GM12878 (cell line): ENCODE results near the gene CAPNS2. TPM values are rescaled to one million over a fixed set of nuclear protein-coding genes. Genes with fewer than 3 reads are reported as not detected.

Experiments used
- ATAC-seq: fragments of 200-7000 bp; cut with Tn5 transposase; 3 replicates; pipeline ENCODE4 v1.9.1; 2020; ENCODE audit warnings: mild to moderate bottlenecking, moderate library complexity
- BruUV-seq: library from RNA; stranded (reverse); fragments of 400-500 nt; replicated peaks from 2 replicates; lab custom pipeline; 2021; lab: Mats Ljungman, UMichigan
- CTCF ChIA-PET: fragments of 300-600 bp; sonication (Branson Sonifier 250); formaldehyde crosslinking; extraction: SDS; loops from one replicate; lab custom pipeline; 2021; ENCODE audit warnings: inconsistent platforms; lab: Yijun Ruan, JAX
- POLR2A ChIA-PET: fragments of 350-600 bp; formaldehyde crosslinking; extraction: SDS; loops from one replicate; lab custom pipeline; 2021; ENCODE audit warnings: inconsistent platforms; lab: Charles Lee
- RAD21 ChIA-PET: fragments of 300-600 bp; sonication (Branson Sonifier 250); formaldehyde crosslinking; loops from one replicate; lab custom pipeline; 2023; ENCODE audit warnings: antibody characterized with exemption; ENCODE audit not compliant: unreplicated experiment; lab: Charles Lee
- SMC1A ChIA-PET: fragments of 300-600 bp; sonication (Branson Sonifier 250); formaldehyde crosslinking; loops from one replicate; lab custom pipeline; 2023; ENCODE audit not compliant: unreplicated experiment, uncharacterized antibody; lab: Charles Lee
- DNase-seq: peaks from one replicate; pipeline ENCODE4 v3.0.0-alpha.2; 2011; ENCODE audit warnings: low read depth, low spot score
- FAIRE-seq: peaks from 3 replicates; lab custom pipeline; 2011; peaks lifted over from hg19 to GRCh38; lab: Jason Lieb, UNC
- H2AFZ ChIP-seq: 2 replicates; pipeline ENCODE4 v1.6.0; 2011; ENCODE audit warnings: low read depth, low read length, control low read depth; ENCODE audit not compliant: control insufficient read depth
- H3K27ac ChIP-seq: 2 replicates; pipeline ENCODE4 v1.5.1; 2011; ENCODE audit warnings: control low read depth; ENCODE audit not compliant: control insufficient read depth, insufficient read depth
- H3K27me3 ChIP-seq, 2 experiments: replicated peaks in 1 of 2; 2 replicates each; pipeline versions ENCODE4 v1.6.0 to v1.6.1; 2011; ENCODE audit warnings: low read length in 1 of 2; ENCODE audit not compliant: control insufficient read depth in 2 of 2, insufficient read depth in 2 of 2
- H3K36me3 ChIP-seq, 2 experiments: 2 replicates each; pipeline ENCODE4 v1.5.1; 2011; ENCODE audit warnings: low read length in 1 of 2; ENCODE audit not compliant: control insufficient read depth in 2 of 2, insufficient read depth in 2 of 2
- H3K4me1 ChIP-seq: 2 replicates; pipeline ENCODE4 v1.6.1; 2011; ENCODE audit warnings: mild to moderate bottlenecking, low read length, moderate library complexity, mixed read lengths; ENCODE audit not compliant: control insufficient read depth, insufficient read depth
- H3K4me2 ChIP-seq: 2 replicates; pipeline ENCODE4 v1.6.0; 2011; ENCODE audit warnings: control low read depth; ENCODE audit not compliant: control insufficient read depth, insufficient read depth
- H3K4me3 ChIP-seq: fragments of 200-600 bp; sonication (generic); 2 replicates; pipeline ENCODE4 v1.5.1; 2016
- H3K79me2 ChIP-seq: 2 replicates; pipeline ENCODE4 v1.6.0; 2011; ENCODE audit warnings: low read length; ENCODE audit not compliant: control insufficient read depth, insufficient read depth
- H3K9ac ChIP-seq: 2 replicates; pipeline ENCODE4 v1.8.0; 2011; ENCODE audit warnings: low read length, control low read depth, mixed read lengths; ENCODE audit not compliant: control insufficient read depth, insufficient read depth
- H3K9me3 ChIP-seq: replicated peaks from 3 replicates; pipeline ENCODE4 v1.5.1; 2011; ENCODE audit warnings: mild to moderate bottlenecking, low read length; ENCODE audit not compliant: control insufficient read depth, insufficient read depth
- H4K20me1 ChIP-seq: 2 replicates; pipeline ENCODE4 v1.6.0; 2011; ENCODE audit not compliant: control insufficient read depth, insufficient read depth
- BMI1 ChIP-seq: fragments of 450-650 bp; IDR thresholded peaks from 2 replicates; pipeline ENCODE4 v1.6.1; 2016; ENCODE audit warnings: mild to moderate bottlenecking, moderate library complexity, borderline replicate concordance
- ETV6 ChIP-seq, 2 experiments: fragments of 450-650 bp in 1 of 2; IDR thresholded peaks in 1 of 2; conservative IDR thresholded peaks in 1 of 2; 2 replicates each; pipeline ENCODE4 v1.6.1; 2014; ENCODE audit warnings: antibody characterized with exemption in 1 of 2, borderline replicate concordance in 1 of 2, low read depth in 1 of 2, mild to moderate bottlenecking in 1 of 2, moderate library complexity in 1 of 2
- HDAC6 ChIP-seq: fragments of 200-600 bp; sonication (generic); IDR thresholded peaks from one replicate; pipeline ENCODE4 v1.8.0; 2017; ENCODE audit warnings: antibody characterized with exemption; ENCODE audit not compliant: unreplicated experiment
- NKRF ChIP-seq: fragments of 450-650 bp; conservative IDR thresholded peaks from 2 replicates; pipeline ENCODE4 v1.6.1; 2017; ENCODE audit warnings: mild to moderate bottlenecking, moderate library complexity
- NR2C2 ChIP-seq: IDR thresholded peaks from 2 replicates; pipeline ENCODE4 v1.6.1; 2011; ENCODE audit warnings: borderline replicate concordance, low read depth; ENCODE audit not compliant: control insufficient read depth, insufficient read length
- NR2F1 ChIP-seq: fragments of 450-650 bp; conservative IDR thresholded peaks from 2 replicates; pipeline ENCODE4 v1.6.1; 2017; ENCODE audit warnings: mild to moderate bottlenecking
- PAX8 ChIP-seq: fragments of 450-650 bp; IDR thresholded peaks from 2 replicates; pipeline ENCODE4 v1.6.1; 2017; ENCODE audit warnings: mild to moderate bottlenecking, moderate library complexity
- PRDM15 ChIP-seq: fragments of 450-650 bp; formaldehyde crosslinking; IDR thresholded peaks from 2 replicates; pipeline ENCODE4 v1.4.0; 2020; ENCODE audit warnings: mild to moderate bottlenecking, moderate library complexity
- RUNX3 ChIP-seq: IDR thresholded peaks from 2 replicates; pipeline ENCODE4 v1.6.1; 2012; ENCODE audit warnings: low read length, inconsistent platforms
- STAT1 ChIP-seq: fragments of 450-650 bp; conservative IDR thresholded peaks from 2 replicates; pipeline ENCODE4 v1.6.1; 2014; ENCODE audit warnings: antibody characterized with exemption, mild to moderate bottlenecking
- STAT3 ChIP-seq: IDR thresholded peaks from 2 replicates; pipeline ENCODE4 v1.6.1; 2011; ENCODE audit warnings: low read depth, low read length, improper control_type of control experiment
- ZBTB33 ChIP-seq: fragments of 450-650 bp; IDR thresholded peaks from 2 replicates; pipeline ENCODE4 v1.6.1; 2017; ENCODE audit warnings: mild to moderate bottlenecking
- ZNF592 ChIP-seq: fragments of 450-650 bp; IDR thresholded peaks from 2 replicates; pipeline ENCODE4 v1.6.1; 2017; ENCODE audit warnings: mild to moderate bottlenecking, moderate library complexity
- WGBS: methylation state at CpG from one replicate; pipeline ENCODE4 v1.1.6; 2016; ENCODE audit warnings: low lambda C conversion rate; ENCODE audit not compliant: insufficient replicate concordance, insufficient coverage; ENCODE audit errors: missing lambda C conversion rate; 5-methylcytosine and 5-hydroxymethylcytosine counted together
- in situ Hi-C: fragments of 300-500 bp; cut with MboI; formaldehyde crosslinking; loops from 9 replicates; pipeline ENCODE4 v1.14.3; 2018; ENCODE audit warnings: mixed read lengths
- intact Hi-C: fragments of 100-400 bp; cut with micrococcal nuclease; formaldehyde crosslinking; loops from one replicate; pipeline ENCODE4 v1.14.2; 2022; ENCODE audit not compliant: unreplicated experiment
- polyA plus RNA-seq, 11 experiments: library from polyadenylated mRNA; depleted of rRNA in 4 of 11; unstranded in 6 of 11; stranded (reverse) in 5 of 11; fragments of >200 nt; fragmentation: Nextera tagmentation in 4 of 11; fragmentation: Illumina TruSeq in 1 of 11; extraction: Ambion mirVana in 4 of 11; extraction: Trizol in 1 of 11; gene quantifications; 1 replicate in 1 of 11; 2 replicates in 10 of 11; pipeline versions ENCODE4 v1.2.1 to v1.2.3, GENCODE V29; 2011 to 2016; ENCODE audit warnings: inconsistent platforms in 2 of 11, missing spikeins in 2 of 11, low read depth in 1 of 11
- total RNA-seq, 4 experiments: library from RNA; depleted of rRNA in 3 of 4; stranded (reverse); fragments of >200 nt in 3 of 4; fragmentation: Illumina TruSeq in 1 of 4; extraction: Trizol in 1 of 4; gene quantifications; 2 replicates each; pipeline versions ENCODE4 v1.2.1 to v1.2.3, GENCODE V29; 2013 to 2021

Gene CAPNS2
- total and polyA plus RNA-seq, 10 of the 15 experiments (the other 5 are each of a cell fraction or from before 2014, with no cell fraction given) = not detected

- no peak for FAIRE-seq
- Histone ChIP-seq H3K4me1 (no peaks in the 10 kb centered on the region), H3K9me3 (no peaks in the 10 kb centered on the region), H3K27ac (no peak overlapping the region), H3K36me3 (no peaks in the 10 kb centered on the region), H2AFZ (no peak overlapping the region), H3K9ac (no peak overlapping the region), H3K27me3 (no peaks in the 10 kb centered on the region), H3K4me2 (no peak overlapping the region), H4K20me1 (no peaks in the 10 kb centered on the region), H3K79me2 (no peaks in the 10 kb centered on the region), H3K4me3 (no peak overlapping the region)
- intact Hi-C loops = no loop called here
- ChIA-PET SMC1A (no interaction called here), POLR2A (no interaction called here), RAD21 (no interaction called here), CTCF (no interaction called here)
- ATAC-seq = no peak
- in situ Hi-C loops = no loop called here
- WGBS = 0% methylated on average over 1 of the region's 1 CpG
- no peak for DNase-seq
- no TSS peak for BruUV-seq
- no peak for TF ChIP-seq NR2F1
- no peak for TF ChIP-seq PRDM15 (CRISPR knock-in tag)
- TF ChIP-seq NR2C2 = no peak
- TF ChIP-seq ETV6 (conservative IDR thresholded peaks at IDR 0.05 in 1 of 2, IDR thresholded peaks at IDR 0.05 in 1 of 2; ENCODE audit: borderline replicate concordance in 1 of 2, low read depth in 1 of 2) = no peak
- no peak for TF ChIP-seq ZNF592
- TF ChIP-seq RUNX3 = no peak
- TF ChIP-seq BMI1 = no peak
- TF ChIP-seq STAT1 = no peak
- no peak for TF ChIP-seq ZBTB33
- TF ChIP-seq PAX8 = no peak
- TF ChIP-seq HDAC6 = no peak
- TF ChIP-seq NKRF = no peak
- TF ChIP-seq STAT3 = no peak
Observed at GRCh38 chr16:55565086-55565485, 1.4 kb upstream of the CAPNS2 start.
